Ovary (tissue), 10 donors: Measurements from ENCODE around the gene SCAMP2. TPM values are rescaled to one million over a fixed set of nuclear protein-coding genes. Genes with fewer than 3 reads are reported as not detected.
"Not testable (repeated sequence)": the region's sequence is repeated elsewhere in the genome, so short reads cannot be mapped to it uniquely, and the experiment has no call there.

Source experiments
- DNase-seq, 5 donors: peaks; one replicate each; pipeline ENCODE4 v3.0.0-alpha.2; 2019 to 2020
- H3K27ac ChIP-seq, 2 donors: fragments of 200-600 bp; one replicate each; pipeline versions ENCODE4 v1.5.1 to v1.8.0; 2019 to 2022
- H3K27me3 ChIP-seq: fragments of 200-600 bp; one replicate; pipeline ENCODE4 v1.8.0; 2022
- H3K36me3 ChIP-seq: fragments of 200-600 bp; sonication (generic); one replicate; pipeline ENCODE4 v1.5.1; 2019
- H3K4me1 ChIP-seq: one replicate; pipeline ENCODE4 v1.8.1; 2013; ENCODE audit warnings: mild to moderate bottlenecking, moderate library complexity; ENCODE audit not compliant: insufficient read depth
- H3K4me3 ChIP-seq: fragments of 200-600 bp; sonication (generic); one replicate; pipeline ENCODE4 v1.5.1; 2017
- H3K9me3 ChIP-seq, 2 donors: fragments of 200-600 bp in 1 of 2; sonication (generic) in 1 of 2; one replicate each; pipeline versions ENCODE4 v1.5.1 to v1.8.1; 2013 to 2019; ENCODE audit warnings: mild to moderate bottlenecking in 1 of 2, moderate library complexity in 1 of 2
- EP300 ChIP-seq: sonication (generic); formaldehyde crosslinking; IDR thresholded peaks from one replicate; pipeline ENCODE4 v1.6.1; 2017; ENCODE audit warnings: antibody characterized with exemption
- POLR2A ChIP-seq: fragments of 450-650 bp; IDR thresholded peaks from one replicate; pipeline ENCODE4 v1.6.1; 2017; ENCODE audit warnings: antibody characterized with exemption, mild to moderate bottlenecking, moderate library complexity
- WGBS, 3 donors: extraction: QIAGEN DNeasy Blood & Tissue Kit in 1 of 3; methylation state at CpG; one replicate each; pipeline versions ENCODE4 v1.1.5 to v1.1.7; 2013 to 2017; 5-methylcytosine and 5-hydroxymethylcytosine counted together
- intact Hi-C, 4 donors: fragments of 100-400 bp; cut with DNase I; formaldehyde crosslinking; loops; one replicate each; pipeline versions ENCODE4 v1.11.0 to v1.15.1; 2022 to 2023
- long read RNA-seq, 3 donors: library from polyadenylated mRNA in 2 of 3; unstranded in 2 of 3; transcript quantifications; one replicate each; pipeline ENCODE4 v2.0.0 and lab custom pipeline, GENCODE V29; 2021 to 2026
- polyA plus RNA-seq, 2 donors: library from polyadenylated mRNA; stranded (reverse); fragments of 200-250 nt in 1 of 2; fragments of 350-450 nt in 1 of 2; fragmentation: Illumina TruSeq in 1 of 2; extraction: RNeasy Lipid Tissue Mini Kit (QIAGEN cat#74804) in 1 of 2; gene quantifications; one replicate each; pipeline ENCODE4 v1.2.3, GENCODE V29; 2013 to 2014
- total RNA-seq, 7 donors: library from RNA; depleted of rRNA in 2 of 7; stranded (reverse); fragments of >200 nt in 2 of 7; fragmentation: NEBNext Ultra II Directional in 3 of 7; extraction: Animal tissue kit (Norgen Biotek cat#: 25700) in 3 of 7; gene quantifications; one replicate each; pipeline versions ENCODE4 v1.1.0 to v1.2.4, GENCODE V29; 2016 to 2023
- TF ChIP-seq, protein P1 (sequence below), 3 donors: fragments of 450-650 bp in 2 of 3; fragments of 200-600 bp in 1 of 3; IDR thresholded peaks; one replicate each; pipeline versions ENCODE4 v1.5.1 to v1.8.0; 2016 to 2022; ENCODE audit warnings: antibody characterized with exemption in 3 of 3, mild to moderate bottlenecking in 1 of 3
- donor health status: DM: no; HTN: no; CAD: no; lungs with moderate emphysema.
- donor health status: DM: no; HTN: no; CAD: no.
- donor health status: Bipolar disorder and iron deficiency.
- donor health status: DM: yes; HTN: yes; CAD: no.
- donor health status: DM: no; HTN: no; CAD: no.
- donor health status: DM: yes; HTN: yes; CAD: no.

Gene SCAMP2
- total RNA-seq (10 to 100 TPM; 22.9 to 65.5 (median 53.1) TPM), polyA plus RNA-seq (10 to 100 TPM; 27.4 to 60.5 TPM)
- long read RNA-seq, donor 1, transcript SCAMP2-201 (9 exons, 2,453 nt) = major isoform, 168 of 203 reads
- long read RNA-seq, donor 1, partial matches to known transcripts = 13 of 203 reads
- long read RNA-seq, donor 1, other reads (novel, unspliced or antisense) = 19 of 203 reads
- long read RNA-seq, donor 2, transcript SCAMP2-201 (9 exons, 2,453 nt) = major isoform, 37 of 44 reads
- long read RNA-seq, donor 2, partial matches to known transcripts = 5 of 44 reads
- long read RNA-seq, donor 2, other reads (novel, unspliced or antisense) = 0 of 44 reads
- long read RNA-seq, donor 3, transcript SCAMP2-201 (9 exons, 2,453 nt) = major isoform, 70 of 99 reads
- long read RNA-seq, donor 3, partial matches to known transcripts = 7 of 99 reads
- long read RNA-seq, donor 3, other reads (novel, unspliced or antisense) = 18 of 99 reads

DNA sequence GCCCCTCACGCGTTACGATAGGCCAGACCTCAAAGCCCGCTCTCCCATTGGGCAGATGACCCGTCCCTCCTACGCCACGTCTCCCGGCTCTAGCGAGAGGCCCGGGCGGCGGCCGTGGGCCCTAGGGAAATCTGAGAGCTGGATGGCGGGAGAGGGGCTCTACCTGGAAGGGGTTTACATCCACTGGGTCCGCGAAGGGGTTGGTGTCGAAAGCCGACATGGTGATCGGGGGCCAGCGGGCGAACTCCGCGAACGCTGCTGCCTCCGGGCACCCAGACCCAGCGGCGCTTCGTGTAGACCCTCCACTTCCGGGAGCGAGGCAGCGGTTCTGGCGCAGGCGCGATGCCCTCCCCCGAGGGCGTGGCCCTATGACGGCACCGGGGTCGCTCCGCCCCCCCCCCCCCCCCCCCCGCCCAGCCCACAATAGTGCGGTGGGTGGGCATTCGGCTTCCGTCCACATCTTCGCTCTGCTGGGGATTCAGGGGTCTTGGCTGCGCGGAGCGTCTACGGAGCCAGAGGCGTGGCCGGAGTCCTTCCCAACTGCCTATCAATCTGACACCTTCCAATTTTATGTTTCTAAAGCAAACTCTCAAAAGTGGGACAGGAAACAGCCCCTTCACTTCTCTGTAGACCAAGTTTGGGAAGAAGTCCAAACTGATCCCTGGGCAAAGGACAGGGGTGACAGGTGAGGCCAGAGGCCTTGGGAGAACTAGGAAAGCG lies at the start of gene SCAMP2:
TSS of gene SCAMP2 (minus strand) at position 330 of the 720 bp plus-strand sequence. CDS start at position 220, 110 bp downstream.
- H3K9me3 ChIP-seq = no peaks in the 10 kb centered on the region
- intact Hi-C loops = loop anchor here in 1 of 4 donors (10.0 kb wide), 1 partner anchor 58 kb away; the partner anchor contains the start of gene LMAN1L

DNA sequence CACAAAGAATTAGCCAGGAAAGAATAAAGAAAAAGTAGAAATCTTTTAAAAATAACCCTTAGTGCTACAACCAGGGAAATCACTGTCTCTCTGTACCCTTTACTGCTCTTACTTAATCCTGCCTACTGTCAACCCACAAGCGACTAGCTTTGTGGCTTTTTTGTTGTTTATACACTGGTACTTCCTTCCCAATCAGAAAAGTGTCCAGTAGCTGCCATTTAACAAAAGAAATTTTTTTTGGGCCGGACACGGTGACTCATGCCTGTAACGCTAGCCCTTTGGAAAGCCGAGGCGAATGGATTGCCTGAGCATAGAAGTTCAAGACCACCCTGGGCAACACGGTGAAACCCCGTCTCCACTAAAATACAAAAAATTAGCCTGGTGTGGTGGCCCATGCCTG lies 47.3 kb upstream of the SCAMP2 start:
- no peak for TF ChIP-seq POLR2A
- TF ChIP-seq, protein P1, sequence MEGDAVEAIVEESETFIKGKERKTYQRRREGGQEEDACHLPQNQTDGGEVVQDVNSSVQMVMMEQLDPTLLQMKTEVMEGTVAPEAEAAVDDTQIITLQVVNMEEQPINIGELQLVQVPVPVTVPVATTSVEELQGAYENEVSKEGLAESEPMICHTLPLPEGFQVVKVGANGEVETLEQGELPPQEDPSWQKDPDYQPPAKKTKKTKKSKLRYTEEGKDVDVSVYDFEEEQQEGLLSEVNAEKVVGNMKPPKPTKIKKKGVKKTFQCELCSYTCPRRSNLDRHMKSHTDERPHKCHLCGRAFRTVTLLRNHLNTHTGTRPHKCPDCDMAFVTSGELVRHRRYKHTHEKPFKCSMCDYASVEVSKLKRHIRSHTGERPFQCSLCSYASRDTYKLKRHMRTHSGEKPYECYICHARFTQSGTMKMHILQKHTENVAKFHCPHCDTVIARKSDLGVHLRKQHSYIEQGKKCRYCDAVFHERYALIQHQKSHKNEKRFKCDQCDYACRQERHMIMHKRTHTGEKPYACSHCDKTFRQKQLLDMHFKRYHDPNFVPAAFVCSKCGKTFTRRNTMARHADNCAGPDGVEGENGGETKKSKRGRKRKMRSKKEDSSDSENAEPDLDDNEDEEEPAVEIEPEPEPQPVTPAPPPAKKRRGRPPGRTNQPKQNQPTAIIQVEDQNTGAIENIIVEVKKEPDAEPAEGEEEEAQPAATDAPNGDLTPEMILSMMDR (IDR thresholded peaks at IDR 0.05) = no peak
- no peak for TF ChIP-seq EP300
- intact Hi-C loops = no loop called here
- DNase-seq = peak in 1 of 5 donors; percentile 4
- Histone ChIP-seq H3K36me3 (no peaks in the 10 kb centered on the region), H3K4me3 (no peak overlapping the region), H3K27me3 (no peaks in the 10 kb centered on the region), H3K27ac (no peak overlapping the region), H3K9me3 (no peaks in the 10 kb centered on the region), H3K4me1 (no peaks in the 10 kb centered on the region)
- 86 to 93% (median 89%) methylated on average over 8 of the region's 8 CpGs for WGBS, 3 donors

More for the DNA sequence above, at the start of gene SCAMP2:
- Histone ChIP-seq H3K27ac (peak within 1 kb of the TSS in 1 of 2 donors; percentile 87), H3K27me3 (no peaks in the 10 kb centered on the region), H3K36me3 (no peaks in the 10 kb centered on the region), H3K4me1 (peaks cover 3% of the 10 kb centered on the region), H3K4me3 (peak within 1 kb of the TSS; percentile 89)
- peak; percentile 92 to 95 (median 93) for DNase-seq
- TF ChIP-seq EP300 (no peak), POLR2A (peak; percentile 82)
- TF ChIP-seq, protein P1 (IDR thresholded peaks at IDR 0.05) = no peak
- 0 to 1% (median 0%) methylated on average over 21 to 44 of the region's 52 CpGs for WGBS, 3 donors

- 92 to 94% (median 94%) methylated on average over 6 of the region's 6 CpGs for WGBS, 3 donors
- no peak overlapping the region for H3K4me3 ChIP-seq
- no peak for TF ChIP-seq POLR2A
- no peaks in the 10 kb centered on the region for H3K27me3 ChIP-seq
- H3K4me1 ChIP-seq = no peaks in the 10 kb centered on the region
- H3K27ac ChIP-seq = no peak overlapping the region
- DNase-seq = no peak
- intact Hi-C loops = no loop called here
- H3K9me3 ChIP-seq = no peaks in the 10 kb centered on the region
- no peaks in the 10 kb centered on the region for H3K36me3 ChIP-seq
These were observed 44.5 kb upstream of the SCAMP2 start for GRCh38 chr15:74917676-74918075.

- intact Hi-C loops, H3K4me3 ChIP-seq, H3K36me3 ChIP-seq, DNase-seq, H3K4me1 ChIP-seq, H3K27me3 ChIP-seq, H3K27ac ChIP-seq, H3K9me3 ChIP-seq: not testable (repeated sequence)
- WGBS, 3 donors = 93 to 94% (median 93%) methylated on average over 8 of the region's 8 CpGs
These were observed 40.6 kb upstream of the SCAMP2 start for GRCh38 chr15:74913799-74914198.

- DNase-seq = no peak
- WGBS, 3 donors = 85 to 89% (median 87%) methylated on average over 9 of the region's 9 CpGs
These were observed 39.9 kb upstream of the SCAMP2 start for GRCh38 chr15:74913041-74913440.

More at GRCh38 chr15:74913041-74913440, 39.9 kb upstream of the SCAMP2 start:
- intact Hi-C loops = no loop called here
- H3K4me3 ChIP-seq = no peak overlapping the region
- H3K36me3 ChIP-seq = no peaks in the 10 kb centered on the region
- H3K27ac ChIP-seq = no peak overlapping the region
- no peaks in the 10 kb centered on the region for H3K27me3 ChIP-seq
- no peaks in the 10 kb centered on the region for H3K9me3 ChIP-seq
- TF ChIP-seq POLR2A = no peak
- TF ChIP-seq EP300 = no peak
- TF ChIP-seq, protein P1 (IDR thresholded peaks at IDR 0.05) = no peak
- H3K4me1 ChIP-seq = no peaks in the 10 kb centered on the region
